Mesothelial cell of epicardium (in vitro differentiated cells): ENCODE measurements around the gene SERPINB6. TPM values are rescaled to one million over a fixed set of nuclear protein-coding genes. Genes with fewer than 3 reads are reported as not detected.

Source experiments
- DNase-seq, 2 experiments: peaks; one replicate each; pipeline ENCODE4 v3.0.0; 2021; ENCODE audit warnings: low spot score in 2 of 2; ENCODE audit not compliant: unreplicated experiment in 2 of 2
- H3K27ac Mint-ChIP-seq: 2 replicates; pipeline ENCODE4 v1.8.0; 2021; ENCODE audit warnings: mixed read lengths
- H3K27me3 Mint-ChIP-seq: 2 replicates; pipeline ENCODE4 v1.8.0; 2021; ENCODE audit warnings: low read depth, mixed read lengths
- H3K36me3 Mint-ChIP-seq: 2 replicates; pipeline ENCODE4 v1.8.0; 2021; ENCODE audit warnings: mixed read lengths
- H3K4me1 Mint-ChIP-seq: 2 replicates; pipeline ENCODE4 v1.8.0; 2021; ENCODE audit warnings: mixed read lengths
- H3K4me3 Mint-ChIP-seq: 2 replicates; pipeline ENCODE4 v1.8.0; 2021; ENCODE audit warnings: mild to moderate bottlenecking, moderate library complexity, mixed read lengths
- H3K9me3 Mint-ChIP-seq: 2 replicates; pipeline ENCODE4 v1.8.0; 2021; ENCODE audit warnings: mixed read lengths
- CTCF ChIP-seq: fragments of 200-600 bp; sonication (generic); IDR thresholded peaks from one replicate; pipeline ENCODE4 v1.5.0; 2021; ENCODE audit warnings: antibody characterized with exemption; ENCODE audit not compliant: unreplicated experiment
- total RNA-seq: library from RNA; stranded (reverse); gene quantifications from 3 replicates; pipeline ENCODE4 v1.2.1, GENCODE V29; 2021

The SERPINB6 gene
- total RNA-seq, 1 donor from 2014 or later = 93.4 TPM

GRCh38 chr6:2990248-2990931 is 19.0 kb upstream of the SERPINB6 start:
- DNase-seq = peak in 1 of 2 experiments; percentile 49
- H3K4me3 Mint-ChIP-seq = peak overlapping the region; percentile 82

GRCh38 chr6:2989332-2990247 is 18.2 kb upstream of the SERPINB6 start:
- Mint-ChIP-seq H3K27me3 (no peaks in the 10 kb centered on the region), H3K9me3 (no peaks in the 10 kb centered on the region), H3K27ac (peak overlapping the region; percentile 99), H3K4me3 (peak overlapping the region; percentile 82), H3K36me3 (no peaks in the 10 kb centered on the region), H3K4me1 (peaks cover 47% of the 10 kb centered on the region)
- DNase-seq = peak; percentile 50 to 74
- TF ChIP-seq CTCF = no peak

More at GRCh38 chr6:2990248-2990931, 19.0 kb upstream of the SERPINB6 start:
- no peaks in the 10 kb centered on the region for H3K36me3 Mint-ChIP-seq
- no peaks in the 10 kb centered on the region for H3K9me3 Mint-ChIP-seq
- H3K27ac Mint-ChIP-seq = peak overlapping the region; percentile 99
- H3K27me3 Mint-ChIP-seq = no peaks in the 10 kb centered on the region
- no peak for TF ChIP-seq CTCF
- peaks cover 44% of the 10 kb centered on the region for H3K4me1 Mint-ChIP-seq

- peak overlapping the region; percentile 82 for H3K4me3 Mint-ChIP-seq
- no peaks in the 10 kb centered on the region for H3K9me3 Mint-ChIP-seq
- DNase-seq = peak; percentile 66 to 86
- H3K4me1 Mint-ChIP-seq = peaks cover 49% of the 10 kb centered on the region
- no peaks in the 10 kb centered on the region for H3K36me3 Mint-ChIP-seq
- no peaks in the 10 kb centered on the region for H3K27me3 Mint-ChIP-seq
- TF ChIP-seq CTCF = peak; percentile 55
- H3K27ac Mint-ChIP-seq = peak overlapping the region; percentile 99
Measured at GRCh38 chr6:2988426-2989331, 17.3 kb upstream of the SERPINB6 start.

GRCh38 chr6:2988094-2988425 is 16.7 kb upstream of the SERPINB6 start:
- TF ChIP-seq CTCF = no peak
- peaks cover 53% of the 10 kb centered on the region for H3K4me1 Mint-ChIP-seq
- H3K27ac Mint-ChIP-seq = peak overlapping the region; percentile 99
- H3K27me3 Mint-ChIP-seq = no peaks in the 10 kb centered on the region
- no peaks in the 10 kb centered on the region for H3K9me3 Mint-ChIP-seq
- peak overlapping the region; percentile 70 for H3K4me3 Mint-ChIP-seq
- H3K36me3 Mint-ChIP-seq = no peaks in the 10 kb centered on the region
- no peak for DNase-seq

GRCh38 chr6:2986722-2987221 is 15.4 kb upstream of the SERPINB6 start:
- H3K9me3 Mint-ChIP-seq = no peaks in the 10 kb centered on the region
- H3K4me1 Mint-ChIP-seq = peaks cover 51% of the 10 kb centered on the region
- H3K27me3 Mint-ChIP-seq = no peaks in the 10 kb centered on the region
- H3K4me3 Mint-ChIP-seq = peak overlapping the region; percentile 70
- H3K27ac Mint-ChIP-seq = peak overlapping the region; percentile 99
- DNase-seq = no peak
- no peaks in the 10 kb centered on the region for H3K36me3 Mint-ChIP-seq
- TF ChIP-seq CTCF = no peak
